T-helper 2 cell treated with Interferon-gamma antibody and Interleukin-4, amounts not matched to agents 100 ng/mL and 5 ng/mL, for 36 hours (primary cell): Measurements from ENCODE around the gene NCAM2. TPM values are rescaled to one million over a fixed set of nuclear protein-coding genes. Genes with fewer than 3 reads are reported as not detected.

Source experiments
- intact Hi-C: fragments of 100-400 bp; cut with micrococcal nuclease; formaldehyde crosslinking; loops from one replicate; pipeline ENCODE4 v1.15.1; 2023
- total RNA-seq: library from RNA; stranded (reverse); gene quantifications from 2 replicates; pipeline ENCODE4 v1.2.3, GENCODE V29; 2022

NCAM2 gene
- 0.02 TPM in 1 of 2 replicates, not detected in the other for total RNA-seq

- intact Hi-C loops = no loop called here
Measured at GRCh38 chr21:20997636-20998455, at the start of gene NCAM2. TSS of gene NCAM2 (plus strand) at chr21:20998409.

DNA sequence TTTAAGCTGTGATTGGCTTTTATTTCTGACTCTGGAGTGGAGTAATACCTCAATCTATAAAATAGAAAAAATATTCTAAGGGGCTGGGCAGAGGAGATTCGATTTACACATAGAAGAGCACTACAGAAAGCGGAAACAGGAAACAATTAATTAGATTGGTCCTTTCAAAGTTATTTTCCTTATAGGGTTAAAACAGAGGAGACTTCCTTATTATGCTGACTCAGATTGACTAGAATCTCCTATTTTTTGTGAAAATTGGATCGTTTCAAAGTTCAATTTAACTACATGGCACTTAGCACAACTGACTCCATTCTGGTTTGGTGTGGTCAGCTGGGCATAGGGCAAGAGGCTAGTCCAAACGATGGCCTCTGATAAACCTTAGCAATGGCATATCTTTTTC, 48.3 kb upstream of the NCAM2 start:
- intact Hi-C loops = no loop called here

- intact Hi-C loops = no loop called here
Measured at GRCh38 chr21:20965816-20966215, 32.4 kb upstream of the NCAM2 start.

GRCh38 chr21:20968391-20968790, 29.8 kb upstream of the NCAM2 start:
- intact Hi-C loops = no loop called here

DNA sequence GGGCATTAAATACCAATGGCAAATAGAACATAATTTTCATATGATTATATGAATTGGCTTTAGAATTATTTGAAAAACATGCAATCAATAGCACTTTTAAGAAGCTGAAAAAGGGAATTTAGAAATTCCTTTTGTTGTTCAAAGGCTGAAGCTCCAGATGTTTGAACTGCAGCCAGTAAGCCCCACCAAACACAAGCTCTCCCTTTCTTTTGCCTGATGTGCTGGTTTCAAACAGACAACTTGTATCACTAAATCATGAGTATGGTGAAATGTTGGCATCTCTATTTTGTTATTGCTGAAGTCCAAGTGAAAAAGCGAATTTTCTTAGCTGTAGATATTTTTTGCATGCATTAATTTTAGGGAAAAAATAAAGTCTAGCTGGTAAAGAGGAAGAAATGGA, 27.5 kb upstream of the NCAM2 start:
- intact Hi-C loops = no loop called here

- intact Hi-C loops = no loop called here
Measured at GRCh38 chr21:20971296-20971921, 26.8 kb upstream of the NCAM2 start.

DNA sequence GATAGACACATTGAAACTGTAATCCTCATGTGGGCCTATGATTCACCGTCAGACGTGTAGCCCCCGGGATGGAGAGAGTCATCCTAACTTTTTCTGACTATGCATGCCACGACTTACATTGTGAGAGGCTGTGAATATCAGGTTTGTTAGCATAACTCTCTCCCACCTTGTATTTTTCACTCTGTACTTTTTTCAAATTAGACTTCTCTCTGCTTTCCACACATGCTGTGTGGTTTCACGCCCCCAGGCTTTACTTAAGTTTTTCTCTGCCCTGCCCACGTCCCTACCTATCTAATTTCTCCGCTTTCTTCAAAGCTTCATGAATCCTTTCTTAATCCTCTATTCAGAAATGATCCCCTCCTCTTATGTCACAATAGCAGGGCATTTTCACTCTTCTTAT, 3.4 kb upstream of the NCAM2 start:
- intact Hi-C loops = no loop called here

- intact Hi-C loops = no loop called here
Measured at GRCh38 chr21:20996421-20997310, 1.5 kb upstream of the NCAM2 start.

DNA sequence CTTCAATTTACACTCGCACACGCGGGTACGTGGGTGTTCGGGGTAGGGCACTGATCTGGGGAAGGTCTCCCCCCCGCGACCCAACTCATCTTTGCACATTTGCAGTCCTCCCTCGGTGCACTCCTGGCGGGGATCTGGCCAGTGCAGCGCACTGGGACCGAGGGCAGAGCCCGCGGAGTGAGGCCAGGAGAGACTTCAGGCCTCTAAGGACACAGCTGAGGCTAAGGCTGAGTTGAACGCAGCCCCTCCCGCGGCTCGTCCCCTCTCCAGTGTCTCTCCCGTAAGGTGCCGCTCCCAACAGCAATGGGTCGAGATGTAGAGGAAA, 936 bp upstream of the NCAM2 start:
- intact Hi-C loops = no loop called here

DNA sequence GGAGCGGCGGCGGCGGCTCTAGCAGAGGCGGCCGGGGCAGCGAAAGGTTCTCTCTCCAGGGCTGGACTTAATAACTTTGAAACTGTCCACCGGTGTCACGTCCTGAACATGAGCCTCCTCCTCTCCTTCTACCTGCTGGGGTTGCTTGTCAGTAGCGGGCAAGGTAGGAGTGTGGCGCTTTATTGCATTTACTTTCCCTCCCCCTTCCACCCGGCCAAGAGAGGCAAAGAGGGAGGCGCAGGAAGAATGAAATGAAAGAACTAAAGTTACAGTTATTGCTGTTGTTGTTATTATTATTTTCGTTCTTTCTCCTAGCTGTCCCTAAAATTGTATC, 214 bp downstream of the NCAM2 start:
- intact Hi-C loops = no loop called here

- intact Hi-C loops = loop anchor here (1.0 kb wide), 2 partner anchors 922 to 1793 kb away; no protein-coding TSS in a partner anchor
Measured at GRCh38 chr21:20998886-20999285, 677 bp downstream of the NCAM2 start.

GRCh38 chr21:20999659-21000058, 1.4 kb downstream of the NCAM2 start:
- intact Hi-C loops = loop anchor here (1.0 to 5.0 kb wide), 3 partner anchors 373 to 1793 kb away; no protein-coding TSS in a partner anchor

GRCh38 chr21:21000591-21001175, 2.5 kb downstream of the NCAM2 start:
- intact Hi-C loops = loop anchor here (5.0 kb wide), 1 partner anchor 372 kb away; no protein-coding TSS in a partner anchor

GRCh38 chr21:21001591-21002100, 3.4 kb downstream of the NCAM2 start:
- intact Hi-C loops = loop anchor here (5.0 kb wide), 1 partner anchor 371 kb away; no protein-coding TSS in a partner anchor

GRCh38 chr21:21002153-21002552, 3.9 kb downstream of the NCAM2 start:
- intact Hi-C loops = loop anchor here (5.0 kb wide), 1 partner anchor 370 kb away; no protein-coding TSS in a partner anchor

- intact Hi-C loops = loop anchor here (5.0 kb wide), 1 partner anchor 369 kb away; no protein-coding TSS in a partner anchor
Measured at GRCh38 chr21:21003701-21004100, 5.5 kb downstream of the NCAM2 start.

GRCh38 chr21:21007606-21008005, 9.4 kb downstream of the NCAM2 start:
- intact Hi-C loops = no loop called here

DNA sequence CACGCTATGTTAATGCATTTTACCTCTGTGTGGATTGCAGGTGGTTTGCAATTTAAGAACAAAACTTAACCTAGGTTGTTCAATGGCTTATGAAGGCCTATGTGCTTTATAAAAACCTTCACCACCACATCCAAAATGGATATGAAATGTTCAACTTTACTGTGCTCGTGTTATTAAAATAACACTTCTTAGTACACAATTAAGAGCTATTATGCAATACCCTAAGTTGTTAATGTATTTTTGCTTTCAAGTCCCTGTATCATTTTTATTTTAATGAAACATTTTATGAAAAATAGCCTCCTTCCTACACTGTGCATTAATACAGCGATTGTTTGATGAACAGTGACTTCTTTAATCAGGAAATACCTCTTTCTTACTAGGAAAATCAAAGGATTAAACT, 12.0 kb downstream of the NCAM2 start:
- intact Hi-C loops = no loop called here

DNA sequence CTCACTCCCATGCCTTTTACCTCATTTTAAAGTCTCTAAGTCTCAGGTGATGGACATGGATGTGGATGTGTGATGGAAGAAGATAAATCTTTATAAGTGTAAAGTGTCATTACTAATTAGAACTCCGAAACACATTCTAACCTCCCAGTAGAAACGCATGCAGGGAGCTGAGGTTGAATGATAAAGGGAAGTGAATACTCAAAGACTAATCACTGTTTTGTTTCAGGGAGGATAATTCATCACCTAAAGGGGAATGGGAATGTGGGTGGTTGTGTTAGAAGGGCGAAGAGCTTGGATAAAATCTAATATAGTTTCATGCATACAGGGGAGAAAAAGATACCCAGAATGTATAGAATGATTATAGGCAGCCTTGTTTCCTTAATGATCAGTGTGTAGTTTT, 12.5 kb downstream of the NCAM2 start:
- intact Hi-C loops = no loop called here

DNA sequence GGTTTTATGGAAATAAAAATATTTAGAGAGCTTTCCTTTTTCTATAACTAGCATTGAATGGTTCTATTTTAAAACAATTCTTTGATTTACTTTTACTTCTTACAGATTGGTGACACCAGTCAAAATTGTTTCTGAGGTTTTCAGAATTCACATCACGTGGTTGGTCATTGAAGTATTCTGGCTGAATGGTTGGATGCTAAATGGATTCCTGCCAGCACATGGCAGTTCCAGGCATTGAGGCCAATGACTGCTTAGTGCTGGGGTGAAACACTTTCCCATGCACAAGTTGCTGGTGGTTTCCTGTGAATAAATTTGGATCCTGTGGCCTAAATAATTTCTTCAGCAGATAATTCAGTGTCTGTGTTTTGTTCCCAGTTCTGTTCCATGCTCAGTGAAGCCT, 20.6 kb downstream of the NCAM2 start:
- intact Hi-C loops = no loop called here

GRCh38 chr21:21019681-21020080, 21.5 kb downstream of the NCAM2 start:
- intact Hi-C loops = no loop called here
